Astrocyte (in vitro differentiated cells and primary cell): Measurements from ENCODE around the gene ZNF516. TPM values are rescaled to one million over a fixed set of nuclear protein-coding genes. Genes with fewer than 3 reads are reported as not detected.

Source experiments
- DNase-seq: peaks from one replicate; pipeline ENCODE4 v3.0.0-alpha.2; 2010; ENCODE audit warnings: low read depth
- FAIRE-seq: peaks from 2 replicates; lab custom pipeline; 2011; peaks lifted over from hg19 to GRCh38; lab: Jason Lieb, UNC
- H2AFZ ChIP-seq: 2 replicates; pipeline ENCODE4 v1.6.0; 2012; ENCODE audit warnings: low read depth, low read length, inconsistent platforms
- H3K27ac ChIP-seq: 2 replicates; pipeline ENCODE4 v1.5.1; 2011; ENCODE audit warnings: low read depth, low read length, inconsistent platforms
- H3K27me3 ChIP-seq: 2 replicates; pipeline ENCODE4 v1.6.0; 2011; ENCODE audit warnings: low read length, inconsistent platforms; ENCODE audit not compliant: insufficient read depth
- H3K36me3 ChIP-seq: 2 replicates; pipeline ENCODE4 v1.5.1; 2011; ENCODE audit warnings: low read length, inconsistent platforms; ENCODE audit not compliant: insufficient read depth
- H3K4me1 ChIP-seq: 2 replicates; pipeline ENCODE4 v1.5.1; 2011; ENCODE audit warnings: low read length, inconsistent platforms; ENCODE audit not compliant: insufficient read depth
- H3K4me2 ChIP-seq: 2 replicates; pipeline ENCODE4 v1.6.0; 2012; ENCODE audit warnings: low read length, inconsistent platforms
- H3K4me3 ChIP-seq: 2 replicates; pipeline ENCODE4 v1.5.1; 2011; ENCODE audit warnings: low read depth, mild to moderate bottlenecking, low read length, inconsistent platforms; ENCODE audit not compliant: insufficient read depth
- H3K79me2 ChIP-seq: 2 replicates; pipeline ENCODE4 v1.6.0; 2012; ENCODE audit warnings: mild to moderate bottlenecking, low read length, inconsistent platforms; ENCODE audit not compliant: insufficient read depth
- H3K9ac ChIP-seq: 2 replicates; pipeline ENCODE4 v1.6.0; 2012; ENCODE audit warnings: mild to moderate bottlenecking, low read length, inconsistent platforms
- H3K9me3 ChIP-seq: 2 replicates; pipeline ENCODE4 v1.5.1; 2012; ENCODE audit warnings: low read depth, mild to moderate bottlenecking, low read length, inconsistent platforms; ENCODE audit not compliant: insufficient read depth
- H4K20me1 ChIP-seq: 2 replicates; pipeline ENCODE4 v1.6.0; 2012; ENCODE audit warnings: low read length, inconsistent platforms; ENCODE audit not compliant: insufficient read depth
- H3K27ac Mint-ChIP-seq: one replicate; pipeline ENCODE4 v1.8.0; 2021; ENCODE audit warnings: mild to moderate bottlenecking, mixed read lengths; ENCODE audit not compliant: unreplicated experiment
- H3K27me3 Mint-ChIP-seq: one replicate; pipeline ENCODE4 v1.8.0; 2021; ENCODE audit warnings: low read depth, mixed read lengths; ENCODE audit not compliant: unreplicated experiment
- H3K36me3 Mint-ChIP-seq: one replicate; pipeline ENCODE4 v1.8.0; 2021; ENCODE audit warnings: low read depth, mixed read lengths; ENCODE audit not compliant: unreplicated experiment
- H3K4me1 Mint-ChIP-seq: one replicate; pipeline ENCODE4 v1.8.0; 2021; ENCODE audit warnings: low read depth, mixed read lengths; ENCODE audit not compliant: unreplicated experiment
- H3K4me3 Mint-ChIP-seq: one replicate; pipeline ENCODE4 v1.8.0; 2021; ENCODE audit warnings: mild to moderate bottlenecking, moderate library complexity, mixed read lengths; ENCODE audit not compliant: unreplicated experiment
- H3K9me3 Mint-ChIP-seq: one replicate; pipeline ENCODE4 v1.8.0; 2021; ENCODE audit warnings: mild to moderate bottlenecking, mixed read lengths; ENCODE audit not compliant: unreplicated experiment
- CTCF ChIP-seq: IDR thresholded peaks from 2 replicates; pipeline ENCODE4 v1.5.1; 2011; ENCODE audit warnings: low read depth, mild to moderate bottlenecking, inconsistent platforms, low read length, moderate library complexity; ENCODE audit not compliant: insufficient read depth
- EZH2 ChIP-seq: IDR thresholded peaks from 2 replicates; pipeline ENCODE4 v1.6.1; 2012; ENCODE audit warnings: mild to moderate bottlenecking, low read length, inconsistent platforms; ENCODE audit not compliant: insufficient read depth
- total RNA-seq: library from RNA; stranded (reverse); gene quantifications from 2 replicates; pipeline ENCODE4 v1.2.1, GENCODE V29; 2021

The ZNF516 gene
- total RNA-seq, 1 donor from 2014 or later = 59.8 TPM

GRCh38 chr18:76499637-76500340 lies 4.7 kb upstream of the ZNF516 start:
- Histone ChIP-seq H3K4me2 (no peak overlapping the region), H3K9me3 (no peaks in the 10 kb centered on the region), H4K20me1 (no peaks in the 10 kb centered on the region), H3K27me3 (no peaks in the 10 kb centered on the region), H2AFZ (no peak overlapping the region), H3K4me3 (no peak overlapping the region), H3K79me2 (no peaks in the 10 kb centered on the region), H3K4me1 (no peaks in the 10 kb centered on the region), H3K36me3 (no peaks in the 10 kb centered on the region), H3K9ac (no peak overlapping the region), H3K27ac (no peak overlapping the region)
- H3K27me3 Mint-ChIP-seq = no peaks in the 10 kb centered on the region
- FAIRE-seq = no peak
- no peaks in the 10 kb centered on the region for H3K36me3 Mint-ChIP-seq
- no peak overlapping the region for H3K4me3 Mint-ChIP-seq
- H3K4me1 Mint-ChIP-seq = no peaks in the 10 kb centered on the region
- DNase-seq = no peak
- H3K9me3 Mint-ChIP-seq = no peaks in the 10 kb centered on the region
- no peak for TF ChIP-seq CTCF
- TF ChIP-seq EZH2 = no peak
- no peak overlapping the region for H3K27ac Mint-ChIP-seq

- no peaks in the 10 kb centered on the region for H4K20me1 ChIP-seq
- DNase-seq (no peak), FAIRE-seq (no peak)
- no peak for TF ChIP-seq CTCF
- TF ChIP-seq EZH2 = no peak
- H2AFZ ChIP-seq = no peak overlapping the region
- no peaks in the 10 kb centered on the region for H3K9me3 ChIP-seq
- H3K4me1 Mint-ChIP-seq = no peaks in the 10 kb centered on the region
- H3K79me2 ChIP-seq = no peaks in the 10 kb centered on the region
- H3K27me3 ChIP-seq = no peaks in the 10 kb centered on the region
- no peak overlapping the region for H3K9ac ChIP-seq
- no peak overlapping the region for H3K4me3 ChIP-seq
- no peak overlapping the region for H3K27ac Mint-ChIP-seq
- no peaks in the 10 kb centered on the region for H3K9me3 Mint-ChIP-seq
- H3K4me1 ChIP-seq = no peaks in the 10 kb centered on the region
- H3K27me3 Mint-ChIP-seq = no peaks in the 10 kb centered on the region
- no peak overlapping the region for H3K4me2 ChIP-seq
- no peaks in the 10 kb centered on the region for H3K36me3 ChIP-seq
- H3K36me3 Mint-ChIP-seq = no peaks in the 10 kb centered on the region
- no peak overlapping the region for H3K4me3 Mint-ChIP-seq
- H3K27ac ChIP-seq = no peak overlapping the region
These were observed 4.0 kb upstream of the ZNF516 start for GRCh38 chr18:76499021-76499420.

GRCh38 chr18:76498064-76498463 lies 3.0 kb upstream of the ZNF516 start:
- no peaks in the 10 kb centered on the region for H3K4me1 ChIP-seq
- no peaks in the 10 kb centered on the region for H3K9me3 ChIP-seq
- TF ChIP-seq EZH2 (no peak), CTCF (no peak)
- no peak overlapping the region for H3K4me2 ChIP-seq
- H3K27ac Mint-ChIP-seq = no peak overlapping the region
- H3K9ac ChIP-seq = no peak overlapping the region
- no peaks in the 10 kb centered on the region for H3K36me3 ChIP-seq
- H3K4me3 ChIP-seq = no peak overlapping the region
- DNase-seq (no peak), FAIRE-seq (no peak)
- no peak overlapping the region for H3K27ac ChIP-seq
- H3K36me3 Mint-ChIP-seq = no peaks in the 10 kb centered on the region
- no peaks in the 10 kb centered on the region for H3K9me3 Mint-ChIP-seq
- no peaks in the 10 kb centered on the region for H3K27me3 Mint-ChIP-seq
- H3K27me3 ChIP-seq = no peaks in the 10 kb centered on the region
- no peaks in the 10 kb centered on the region for H3K79me2 ChIP-seq
- H3K4me1 Mint-ChIP-seq = no peaks in the 10 kb centered on the region
- H2AFZ ChIP-seq = no peak overlapping the region
- no peak overlapping the region for H3K4me3 Mint-ChIP-seq
- H4K20me1 ChIP-seq = no peaks in the 10 kb centered on the region
